K562 (cell line): ENCODE measurements around the gene TRIP12.

Experiments
- ATF2 ChIP-seq: sonication (generic); formaldehyde crosslinking; IDR thresholded peaks from 2 replicates; pipeline ENCODE4 v1.8.1; 2022; ENCODE audit warnings: missing genetic modification reagents
- CTCF ChIP-seq, 3 experiments: IDR thresholded peaks in 2 of 3; conservative IDR thresholded peaks in 1 of 3; 2 replicates each; pipeline ENCODE4 v1.5.1; 2011 to 2012; ENCODE audit warnings: low read length in 3 of 3, mild to moderate bottlenecking in 3 of 3, control low read depth in 2 of 3, improper control_type of control experiment in 1 of 3, inconsistent platforms in 1 of 3, low read depth in 1 of 3, mixed read lengths in 1 of 3, moderate library complexity in 1 of 3; ENCODE audit not compliant: insufficient read depth in 2 of 3
- ETV6 ChIP-seq, 3 experiments: fragments of 150-350 bp in 1 of 3; sonication (generic) in 1 of 3; formaldehyde crosslinking in 1 of 3; IDR thresholded peaks; 2 replicates each; pipeline versions ENCODE4 v1.6.1 to v1.8.0; 2014 to 2022; ENCODE audit warnings: borderline replicate concordance in 2 of 3, low read depth in 2 of 3, antibody characterized with exemption in 1 of 3, low read length in 1 of 3, mild to moderate bottlenecking in 1 of 3, missing genetic modification reagents in 1 of 3
- HNRNPL ChIP-seq: fragments of 200-400 bp; formaldehyde crosslinking; IDR thresholded peaks from 2 replicates; pipeline ENCODE4 v1.6.1; 2017; ENCODE audit warnings: low read depth, mild to moderate bottlenecking, low read length
- ZBTB1 ChIP-seq: sonication (generic); formaldehyde crosslinking; IDR thresholded peaks from 2 replicates; pipeline ENCODE4 v1.8.1; 2023; ENCODE audit warnings: missing genetic modification reagents, low read depth, mild to moderate bottlenecking, borderline replicate concordance
- ZBTB2 ChIP-seq: fragments of 450-650 bp; IDR thresholded peaks from 2 replicates; pipeline ENCODE4 v1.6.1; 2016; ENCODE audit warnings: antibody characterized with exemption
- ZNF592 ChIP-seq: fragments of 450-650 bp; IDR thresholded peaks from 2 replicates; pipeline ENCODE4 v1.6.1; 2017; ENCODE audit warnings: antibody characterized with exemption, mild to moderate bottlenecking

- TF ChIP-seq CTCF (IDR thresholded peaks at IDR 0.05 in 2 of 3, conservative IDR thresholded peaks at IDR 0.05 in 1 of 3; ENCODE audit: insufficient read depth in 2 of 3, low read depth in 1 of 3, low read length in 3 of 3) = no peak
- TF ChIP-seq ATF2 (CRISPR knock-in tag) = no peak
- TF ChIP-seq ZNF592 = no peak
- TF ChIP-seq ETV6 (IDR thresholded peaks at IDR 0.05; ENCODE audit: borderline replicate concordance in 1 of 2, low read depth in 2 of 2, low read length in 1 of 2) = no peak
- TF ChIP-seq ETV6 (CRISPR knock-in tag; IDR thresholded peaks at IDR 0.05; ENCODE audit: borderline replicate concordance) = no peak
- no peak for TF ChIP-seq ZBTB2
- TF ChIP-seq ZBTB1 (CRISPR knock-in tag) = no peak
- no peak for TF ChIP-seq HNRNPL
Observed at GRCh38 chr2:229731363-229731762, 190.4 kb downstream of the TRIP12 start.
